Subcutaneous adipose tissue (tissue), 4 donors: ENCODE data around the gene CHD2. TPM values are rescaled to one million over a fixed set of nuclear protein-coding genes. Genes with fewer than 3 reads are reported as not detected.

ENCODE experiments used
- CTCF ChIP-seq: fragments of 450-650 bp; IDR thresholded peaks from one replicate; pipeline ENCODE4 v1.5.1; 2016; ENCODE audit warnings: low read depth, mild to moderate bottlenecking, control low read depth, antibody characterized with exemption, moderate library complexity
- total RNA-seq, 4 donors: library from RNA; depleted of rRNA; stranded (reverse); fragments of >200 nt; gene quantifications; one replicate each; pipeline ENCODE4 v1.1.0, GENCODE V29; 2016

CHD2 gene
- total RNA-seq, 4 donors from 2014 or later = 115 to 142 (median 128) TPM

- no peak for TF ChIP-seq CTCF
These were observed 124.2 kb downstream of the CHD2 start for GRCh38 chr15:93024293-93024692.

GRCh38 chr15:93024716-93025624, 124.8 kb downstream of the CHD2 start:
- TF ChIP-seq CTCF = no peak

- TF ChIP-seq CTCF = no peak
These were observed 125.5 kb downstream of the CHD2 start for GRCh38 chr15:93025625-93025982.

- TF ChIP-seq CTCF = no peak
These were observed 126.3 kb downstream of the CHD2 start for GRCh38 chr15:93026380-93026817.

- TF ChIP-seq CTCF = no peak
These were observed 127.3 kb downstream of the CHD2 start for GRCh38 chr15:93027413-93027812.

- no peak for TF ChIP-seq CTCF
These were observed 128.0 kb downstream of the CHD2 start for GRCh38 chr15:93028111-93028631.

GRCh38 chr15:93028632-93029213, 128.6 kb downstream of the CHD2 start:
- TF ChIP-seq CTCF = no peak
